Stomach smooth muscle (tissue), 2 donors: ENCODE measurements around the gene STAT6.
"Not testable (repeated sequence)": the region's sequence is repeated elsewhere in the genome, so short reads cannot be mapped to it uniquely, and the experiment has no call there.

Experiments
- H3K27ac ChIP-seq: one replicate; pipeline ENCODE4 v1.7.0; 2013; ENCODE audit warnings: mild to moderate bottlenecking, low read length, inconsistent platforms
- H3K27me3 ChIP-seq, 2 donors: one replicate each; pipeline ENCODE4 v1.7.0; 2013; ENCODE audit warnings: low read length in 2 of 2; ENCODE audit not compliant: insufficient read depth in 2 of 2, control insufficient read depth in 1 of 2
- H3K36me3 ChIP-seq, 2 donors: one replicate each; pipeline ENCODE4 v1.7.0; 2013; ENCODE audit warnings: low read length in 2 of 2; ENCODE audit not compliant: control insufficient read depth in 2 of 2, insufficient read depth in 2 of 2
- H3K4me1 ChIP-seq: one replicate; pipeline ENCODE4 v1.7.0; 2013; ENCODE audit warnings: low read length; ENCODE audit not compliant: control insufficient read depth, insufficient read depth
- H3K4me3 ChIP-seq, 2 donors: one replicate each; pipeline ENCODE4 v1.7.0; 2013; ENCODE audit warnings: low read length in 2 of 2
- H3K9ac ChIP-seq, 2 donors: one replicate each; pipeline ENCODE4 v1.7.0; 2013; ENCODE audit warnings: low read length in 2 of 2, mild to moderate bottlenecking in 1 of 2
- H3K9me3 ChIP-seq, 2 donors: one replicate each; pipeline ENCODE4 v1.7.0; 2013; ENCODE audit warnings: low read length in 2 of 2; ENCODE audit not compliant: control insufficient read depth in 2 of 2
- donor health status: healthy.
- donor health status: Pancreatic carcinoma.

STAT6 gene

DNA sequence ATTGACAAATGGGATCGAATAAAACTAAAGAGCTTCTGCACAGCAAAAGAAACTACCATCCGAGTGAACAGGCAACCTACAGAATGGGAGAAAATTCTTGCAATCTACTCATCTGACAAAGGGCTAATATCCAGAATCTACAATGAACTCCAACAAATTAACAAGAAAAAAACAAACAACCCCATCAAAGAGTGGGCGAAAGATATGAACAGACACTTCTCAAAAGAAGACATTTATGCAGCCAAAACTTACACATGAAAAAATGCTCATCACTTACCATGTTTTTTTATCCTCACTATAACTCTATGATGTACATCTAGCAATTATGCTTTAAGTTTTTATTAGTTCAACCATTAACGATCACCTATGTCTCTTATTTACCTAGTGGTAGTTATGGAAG lies 57.3 kb downstream of the STAT6 start:
- peaks cover 24% of the 10 kb centered on the region for H3K4me1 ChIP-seq
- H3K4me3 ChIP-seq, H3K27me3 ChIP-seq, H3K27ac ChIP-seq, H3K9me3 ChIP-seq, H3K9ac ChIP-seq, H3K36me3 ChIP-seq: not testable (repeated sequence)

DNA sequence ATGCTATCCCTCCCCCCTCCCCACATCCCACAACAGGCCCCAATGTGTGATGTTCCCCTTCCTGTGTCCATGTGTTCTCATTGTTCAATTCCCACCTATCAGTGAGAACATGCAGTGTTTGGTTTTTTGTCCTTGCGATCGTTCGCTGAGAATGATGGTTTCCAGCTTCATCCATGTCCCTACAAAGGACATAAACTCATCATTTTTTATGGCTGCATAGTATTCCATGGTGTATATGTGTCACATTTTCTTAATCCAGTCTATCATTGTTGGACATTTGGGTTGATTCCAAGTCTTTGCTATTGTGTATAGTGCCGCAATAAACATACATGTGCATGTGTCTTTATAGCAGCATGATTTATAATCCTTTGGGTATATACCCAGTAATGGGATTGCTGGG lies 58.0 kb downstream of the STAT6 start:
- H3K4me3 ChIP-seq, H3K9me3 ChIP-seq, H3K27ac ChIP-seq, H3K36me3 ChIP-seq, H3K9ac ChIP-seq, H3K27me3 ChIP-seq: not testable (repeated sequence)
- peaks cover 24% of the 10 kb centered on the region for H3K4me1 ChIP-seq

DNA sequence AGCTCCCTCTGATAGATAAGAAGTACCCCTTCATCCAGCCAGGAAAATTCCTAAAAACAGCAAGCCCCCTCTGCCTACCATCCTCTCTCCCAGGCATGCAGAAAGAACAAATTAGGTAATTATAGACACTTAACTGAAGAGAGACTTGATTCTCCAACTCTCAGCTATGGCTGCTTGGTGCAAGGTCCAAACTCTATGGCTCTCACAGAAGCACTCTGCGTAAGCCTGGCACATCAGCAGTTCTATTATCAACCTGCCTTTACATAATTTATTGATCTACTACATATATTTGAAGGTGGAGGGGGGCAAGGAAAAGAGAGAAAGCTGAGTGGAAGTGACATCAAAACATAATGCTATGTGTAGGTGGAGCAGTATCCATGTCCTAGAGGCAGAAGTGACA lies 60.2 kb downstream of the STAT6 start:
- Histone ChIP-seq H3K9me3 (no peaks in the 10 kb centered on the region), H3K27me3 (no peaks in the 10 kb centered on the region), H3K27ac (no peak overlapping the region), H3K36me3 (no peaks in the 10 kb centered on the region), H3K4me1 (peaks cover 11% of the 10 kb centered on the region), H3K4me3 (no peak overlapping the region), H3K9ac (no peak overlapping the region)

DNA sequence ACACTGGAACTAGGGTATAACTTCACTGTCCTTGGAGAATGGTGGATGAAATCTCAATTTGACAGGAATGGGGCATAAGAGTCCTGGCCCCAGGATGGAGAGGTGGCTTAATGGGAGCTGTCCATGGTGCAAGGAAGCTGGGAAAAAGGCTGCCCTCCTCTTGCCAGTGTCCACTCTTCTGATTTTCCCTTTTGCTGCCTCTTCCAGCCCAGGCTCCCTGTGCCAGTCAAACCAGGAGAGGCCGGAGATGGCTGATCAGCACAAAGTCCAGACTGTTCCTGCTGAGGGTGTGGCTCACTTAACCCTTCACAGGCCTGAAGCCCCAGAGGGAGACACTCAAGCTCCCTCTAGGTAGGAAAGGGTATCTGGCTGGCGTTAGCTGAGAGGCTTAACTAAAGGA lies 61.3 kb downstream of the STAT6 start, which contains the start of gene MYO1A:
Gene MYO1A (minus strand): TSS at position 240 of the 400 bp plus-strand sequence. CDS start 1,806 bp downstream, outside the sequence.
- Histone ChIP-seq H3K9ac (no peak within 1 kb of the TSS), H3K4me3 (peak within 1 kb of the TSS in 1 of 2 donors; percentile 3), H3K4me1 (peaks cover 9% of the 10 kb centered on the region), H3K27ac (no peak within 1 kb of the TSS), H3K36me3 (no peaks in the 10 kb centered on the region), H3K27me3 (no peaks in the 10 kb centered on the region), H3K9me3 (no peaks in the 10 kb centered on the region)

DNA sequence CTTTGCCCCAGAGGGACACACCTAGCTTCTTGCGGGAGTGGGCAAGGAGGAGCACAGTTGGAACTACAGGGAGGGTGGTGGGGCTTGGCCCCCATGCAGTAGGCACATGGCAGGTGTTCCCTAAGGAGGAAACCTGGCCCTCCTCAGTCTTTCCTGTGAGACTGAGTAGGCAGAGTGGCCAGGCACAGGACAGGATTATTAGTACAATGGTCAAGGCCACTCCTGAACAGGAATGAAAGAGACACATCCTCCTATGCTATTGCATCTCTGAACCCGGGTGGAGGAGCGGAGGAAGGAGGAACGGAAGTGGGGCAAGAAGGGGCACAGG lies 62.1 kb downstream of the STAT6 start:
- Histone ChIP-seq H3K9me3 (no peaks in the 10 kb centered on the region), H3K4me3 (peak overlapping the region in 1 of 2 donors; percentile 3), H3K36me3 (no peaks in the 10 kb centered on the region), H3K4me1 (peaks cover 9% of the 10 kb centered on the region), H3K27ac (no peak overlapping the region), H3K9ac (no peak overlapping the region), H3K27me3 (no peaks in the 10 kb centered on the region)

DNA sequence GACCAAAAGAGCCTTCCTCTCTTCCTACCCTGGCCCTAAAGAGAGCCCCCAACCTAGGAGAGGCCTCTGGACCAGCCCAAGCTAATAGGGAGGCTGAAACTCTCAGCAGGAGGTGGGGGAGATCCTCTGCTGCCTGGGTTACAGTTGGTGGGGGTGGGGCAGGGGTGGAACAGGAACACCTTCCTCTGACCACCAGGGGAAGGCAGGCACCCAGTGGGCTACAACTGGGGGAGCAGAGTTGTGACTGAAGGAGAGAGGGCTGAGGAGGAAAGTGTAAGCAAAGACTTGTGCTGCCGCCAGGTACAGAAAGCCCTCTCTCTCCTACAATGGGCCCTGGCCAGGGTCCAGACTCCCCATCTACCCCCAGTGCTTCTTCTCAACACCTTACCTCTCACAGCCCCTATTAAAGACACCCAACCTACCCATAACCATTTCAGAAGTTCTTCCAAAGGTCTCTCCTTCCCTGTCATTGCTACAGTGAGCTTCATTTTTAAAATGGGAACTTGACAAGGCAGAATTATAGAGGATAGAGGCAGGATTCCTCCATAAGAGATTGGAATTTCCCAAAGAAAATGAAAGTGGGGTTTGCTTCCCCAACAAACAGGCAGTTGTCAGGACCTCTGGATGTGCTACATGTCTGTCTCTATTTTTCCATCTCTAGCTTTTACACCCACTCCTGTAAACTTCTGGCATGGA lies 62.6 kb downstream of the STAT6 start:
- no peak overlapping the region for H3K9ac ChIP-seq
- no peak overlapping the region for H3K4me3 ChIP-seq
- no peaks in the 10 kb centered on the region for H3K36me3 ChIP-seq
- peaks cover 9% of the 10 kb centered on the region for H3K4me1 ChIP-seq
- H3K9me3 ChIP-seq, result no peaks in the 10 kb centered on the region
- H3K27me3 ChIP-seq, result no peaks in the 10 kb centered on the region
- H3K27ac ChIP-seq, result no peak overlapping the region

DNA sequence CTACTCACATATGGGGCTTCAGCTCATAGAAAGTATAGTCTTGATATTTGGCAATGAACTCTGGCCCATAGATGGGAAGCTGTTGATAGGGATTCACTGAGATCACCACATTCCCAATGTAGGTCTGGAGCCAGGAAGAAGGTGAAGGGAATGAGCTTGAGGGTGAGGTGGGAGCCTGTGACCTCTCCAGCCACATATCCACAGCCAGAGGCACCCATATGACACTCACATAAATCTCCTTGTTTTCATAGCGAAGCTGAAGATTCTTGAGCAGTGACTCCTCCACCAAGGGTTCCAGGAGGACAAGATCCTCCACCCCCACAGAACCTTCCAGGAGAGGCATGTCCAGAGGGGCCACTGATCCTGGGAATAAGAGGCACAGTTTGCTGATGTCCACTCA lies 63.2 kb downstream of the STAT6 start:
- no peak overlapping the region for H3K4me3 ChIP-seq
- H3K4me1 ChIP-seq, result peaks cover 9% of the 10 kb centered on the region
- no peak overlapping the region for H3K27ac ChIP-seq
- no peaks in the 10 kb centered on the region for H3K36me3 ChIP-seq
- H3K9me3 ChIP-seq, result no peaks in the 10 kb centered on the region
- H3K27me3 ChIP-seq, result no peaks in the 10 kb centered on the region
- no peak overlapping the region for H3K9ac ChIP-seq

DNA sequence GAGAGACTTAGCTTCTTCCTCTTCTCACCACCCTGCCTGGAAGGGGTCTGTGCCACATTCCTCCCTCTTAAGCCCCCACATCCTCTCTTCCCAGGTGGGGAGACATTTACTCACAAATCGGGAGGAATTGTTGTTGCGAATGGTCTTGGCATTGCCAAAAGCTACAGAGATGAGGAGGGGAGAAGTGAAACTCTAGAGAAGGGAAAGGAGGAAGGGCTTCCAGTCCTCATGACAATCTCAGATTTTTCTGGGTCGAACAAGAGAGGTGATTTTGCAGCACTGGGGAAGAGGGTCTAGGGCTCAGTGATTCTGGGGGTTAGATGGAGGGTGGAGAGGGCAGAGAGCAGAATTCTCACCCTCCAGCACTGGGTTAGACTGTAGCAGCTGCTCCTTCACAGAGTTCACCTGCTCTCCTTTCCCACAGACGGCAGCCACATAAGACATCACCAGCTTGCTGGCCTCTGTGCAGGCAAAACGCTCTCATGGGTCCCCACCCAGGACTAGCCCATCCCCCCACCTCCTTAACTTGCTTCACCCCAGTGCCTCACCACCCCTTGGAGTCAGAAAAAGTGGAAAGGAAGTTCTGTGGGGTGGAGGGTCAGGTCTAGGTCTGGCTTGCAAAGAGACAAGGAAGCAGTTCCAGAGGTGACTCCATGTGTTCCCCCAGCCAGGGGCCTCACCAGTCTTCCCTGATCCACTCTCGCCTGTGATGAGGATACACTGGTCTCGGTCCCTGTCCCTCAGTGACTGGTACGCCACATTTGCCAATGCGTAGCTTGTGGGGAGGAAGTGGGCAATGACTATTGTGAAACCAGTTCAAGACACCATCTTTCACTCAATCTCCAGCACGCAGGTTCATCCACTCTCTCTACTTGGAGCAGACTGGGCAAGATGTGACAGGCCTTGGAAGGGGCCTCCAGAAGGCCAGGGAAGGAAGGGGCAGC lies 63.9 kb downstream of the STAT6 start:
- Histone ChIP-seq H3K27me3 (no peaks in the 10 kb centered on the region), H3K27ac (no peak overlapping the region), H3K4me1 (peaks cover 9% of the 10 kb centered on the region), H3K4me3 (no peak overlapping the region), H3K9me3 (no peaks in the 10 kb centered on the region), H3K9ac (no peak overlapping the region), H3K36me3 (no peaks in the 10 kb centered on the region)

DNA sequence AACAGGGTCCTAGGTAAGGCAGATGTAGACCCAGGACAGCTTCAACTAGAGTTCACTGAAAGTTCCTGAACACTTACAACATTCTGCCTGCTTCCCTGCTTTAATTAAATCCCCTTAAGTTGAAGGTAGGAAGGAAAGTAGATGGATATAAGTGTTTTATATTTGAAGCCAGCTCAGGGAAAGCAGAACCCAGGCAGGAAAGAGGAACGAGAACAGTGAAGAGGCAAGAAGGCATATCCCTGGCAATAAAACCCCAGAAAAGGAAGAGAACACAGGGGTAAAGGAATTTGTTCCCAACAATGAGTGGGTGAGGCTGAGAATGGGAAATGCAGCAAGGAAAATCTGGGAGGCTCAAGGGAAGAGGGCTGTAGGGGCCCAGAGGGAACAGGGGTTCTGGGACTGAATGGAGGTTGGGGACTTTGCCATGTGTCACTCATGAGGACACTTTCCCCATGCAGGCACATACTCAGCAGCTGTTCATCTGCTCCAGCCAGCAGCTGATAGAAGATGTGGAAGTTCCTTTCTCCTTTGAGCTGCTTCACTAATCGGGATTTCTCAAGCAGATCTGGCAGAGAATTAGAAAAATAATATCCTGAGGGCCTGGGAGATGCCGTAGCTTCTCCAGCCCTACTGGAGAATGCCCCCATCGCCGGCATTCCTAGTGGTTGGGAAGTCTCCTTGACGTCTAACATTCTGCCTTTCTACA lies 64.9 kb downstream of the STAT6 start:
- H3K9me3 ChIP-seq, result no peaks in the 10 kb centered on the region
- H3K4me1 ChIP-seq, result peaks cover 5% of the 10 kb centered on the region
- no peak overlapping the region for H3K9ac ChIP-seq
- no peak overlapping the region for H3K4me3 ChIP-seq
- no peak overlapping the region for H3K27ac ChIP-seq
- H3K27me3 ChIP-seq, result no peaks in the 10 kb centered on the region
- H3K36me3 ChIP-seq, result no peaks in the 10 kb centered on the region
